GM12875 (cell line): ENCODE results near the gene ZNF740.

Source experiments
- H3K4me3 ChIP-seq: one replicate; pipeline ENCODE4 v1.5.1; 2011; ENCODE audit warnings: low read depth, low read length, control low read depth
- TF ChIP-seq, protein P1 (sequence below): IDR thresholded peaks from 2 replicates; pipeline ENCODE4 v1.5.1; 2011; ENCODE audit warnings: low read depth, mild to moderate bottlenecking, control low read depth, inconsistent platforms, low read length, moderate library complexity, borderline replicate concordance; ENCODE audit not compliant: insufficient read depth

The ZNF740 gene

DNA sequence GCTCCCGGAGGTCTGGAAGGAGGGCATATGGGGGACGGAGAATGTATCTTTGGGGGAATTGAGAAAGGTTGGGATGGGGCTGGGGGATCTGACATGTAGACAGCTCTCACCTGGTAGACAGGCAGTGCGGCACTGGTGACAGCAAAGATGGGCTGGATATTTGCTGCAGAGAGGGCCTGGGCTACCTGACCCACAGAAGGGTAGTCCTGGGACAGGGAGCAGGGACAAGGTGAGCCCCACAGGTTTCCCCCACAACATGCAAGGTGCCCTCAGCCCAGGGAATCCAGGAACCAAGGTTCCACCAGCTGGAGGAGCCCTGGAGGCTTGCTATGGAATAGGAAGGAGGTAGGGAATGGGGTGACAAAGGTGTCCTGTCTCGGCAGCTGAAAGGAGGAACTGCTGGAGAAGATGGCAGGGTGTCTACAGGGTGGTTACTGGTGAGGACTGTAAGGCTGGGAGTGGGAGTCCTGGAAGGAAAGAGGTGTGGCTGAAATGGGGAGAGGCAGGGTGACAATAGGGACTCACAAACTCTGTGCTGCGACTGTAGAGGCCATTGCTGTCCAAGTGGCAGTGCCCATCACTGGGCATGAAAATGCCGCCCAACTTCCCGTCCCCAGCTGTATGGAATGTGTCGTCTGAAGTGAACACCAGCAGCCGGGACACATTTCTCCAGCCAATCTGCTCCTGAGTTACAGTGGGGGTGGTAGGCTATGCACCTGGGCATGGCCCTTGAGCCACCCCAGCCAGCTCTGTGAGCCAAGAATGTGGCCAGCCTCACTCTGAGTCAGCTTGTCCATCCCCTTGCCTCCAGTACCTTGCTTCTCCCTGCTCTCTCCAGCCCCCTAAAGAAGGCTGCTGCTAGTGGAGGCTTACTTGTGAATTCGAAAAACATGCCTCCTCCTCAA lies 15.2 kb downstream of the ZNF740 start:
- H3K4me3 ChIP-seq, result no peak overlapping the region
- TF ChIP-seq, protein P1, sequence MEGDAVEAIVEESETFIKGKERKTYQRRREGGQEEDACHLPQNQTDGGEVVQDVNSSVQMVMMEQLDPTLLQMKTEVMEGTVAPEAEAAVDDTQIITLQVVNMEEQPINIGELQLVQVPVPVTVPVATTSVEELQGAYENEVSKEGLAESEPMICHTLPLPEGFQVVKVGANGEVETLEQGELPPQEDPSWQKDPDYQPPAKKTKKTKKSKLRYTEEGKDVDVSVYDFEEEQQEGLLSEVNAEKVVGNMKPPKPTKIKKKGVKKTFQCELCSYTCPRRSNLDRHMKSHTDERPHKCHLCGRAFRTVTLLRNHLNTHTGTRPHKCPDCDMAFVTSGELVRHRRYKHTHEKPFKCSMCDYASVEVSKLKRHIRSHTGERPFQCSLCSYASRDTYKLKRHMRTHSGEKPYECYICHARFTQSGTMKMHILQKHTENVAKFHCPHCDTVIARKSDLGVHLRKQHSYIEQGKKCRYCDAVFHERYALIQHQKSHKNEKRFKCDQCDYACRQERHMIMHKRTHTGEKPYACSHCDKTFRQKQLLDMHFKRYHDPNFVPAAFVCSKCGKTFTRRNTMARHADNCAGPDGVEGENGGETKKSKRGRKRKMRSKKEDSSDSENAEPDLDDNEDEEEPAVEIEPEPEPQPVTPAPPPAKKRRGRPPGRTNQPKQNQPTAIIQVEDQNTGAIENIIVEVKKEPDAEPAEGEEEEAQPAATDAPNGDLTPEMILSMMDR, result no peak

DNA sequence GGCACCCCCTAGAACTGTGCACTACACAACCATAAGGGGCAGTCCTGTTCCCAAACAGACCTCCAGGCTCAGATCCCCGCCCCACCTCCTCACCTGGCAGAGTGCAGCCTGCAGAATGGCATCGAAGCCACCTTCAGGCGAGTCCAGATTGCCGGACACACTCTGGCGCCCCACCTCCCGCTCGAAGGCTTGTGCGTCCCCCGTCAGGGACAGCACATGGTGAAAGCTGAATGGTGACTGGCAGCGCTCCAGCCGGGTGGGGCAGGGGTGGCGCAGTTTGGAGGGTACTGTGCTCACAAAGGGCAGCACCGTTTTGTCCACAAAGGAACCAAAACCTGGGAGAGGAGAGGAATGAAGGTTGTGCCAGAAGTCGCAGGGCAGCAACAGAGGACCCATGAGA lies 16.0 kb downstream of the ZNF740 start:
- TF ChIP-seq, protein P1, result no peak

DNA sequence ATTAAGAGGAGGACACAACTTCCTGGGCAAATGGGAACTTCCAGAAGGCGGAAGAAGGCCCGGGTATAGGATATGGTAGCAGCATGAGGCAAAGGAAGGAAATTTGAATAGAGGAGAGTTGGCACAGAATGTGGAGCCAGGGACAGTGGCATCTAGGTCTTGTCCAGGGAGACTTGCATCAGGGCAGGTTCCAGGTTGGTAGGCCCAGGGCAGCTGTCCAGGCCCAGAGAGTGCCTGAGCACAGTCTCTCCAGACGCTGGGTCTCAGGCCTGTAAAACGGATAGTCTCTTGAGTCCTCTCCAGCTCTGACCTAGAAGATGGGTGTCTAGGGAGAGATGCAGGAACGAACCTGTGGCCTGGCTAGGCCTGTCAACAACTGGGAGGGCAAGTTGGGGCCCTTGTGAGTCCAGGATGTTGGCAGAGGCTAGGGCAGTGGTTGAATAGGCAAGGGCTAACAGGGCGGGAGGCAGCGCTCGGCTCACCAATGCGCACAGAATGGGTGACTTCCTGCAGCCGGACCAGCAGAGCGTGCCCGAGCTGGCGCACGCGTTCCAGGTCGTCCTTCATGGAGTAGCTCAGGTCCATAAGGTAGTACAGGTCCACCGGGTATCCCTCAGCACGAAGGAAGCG lies 16.6 kb downstream of the ZNF740 start:
- TF ChIP-seq, protein P1, result no peak
- H3K4me3 ChIP-seq, result no peak overlapping the region

More for the DNA sequence above, 16.0 kb downstream of the ZNF740 start:
- H3K4me3 ChIP-seq, result no peak overlapping the region

DNA sequence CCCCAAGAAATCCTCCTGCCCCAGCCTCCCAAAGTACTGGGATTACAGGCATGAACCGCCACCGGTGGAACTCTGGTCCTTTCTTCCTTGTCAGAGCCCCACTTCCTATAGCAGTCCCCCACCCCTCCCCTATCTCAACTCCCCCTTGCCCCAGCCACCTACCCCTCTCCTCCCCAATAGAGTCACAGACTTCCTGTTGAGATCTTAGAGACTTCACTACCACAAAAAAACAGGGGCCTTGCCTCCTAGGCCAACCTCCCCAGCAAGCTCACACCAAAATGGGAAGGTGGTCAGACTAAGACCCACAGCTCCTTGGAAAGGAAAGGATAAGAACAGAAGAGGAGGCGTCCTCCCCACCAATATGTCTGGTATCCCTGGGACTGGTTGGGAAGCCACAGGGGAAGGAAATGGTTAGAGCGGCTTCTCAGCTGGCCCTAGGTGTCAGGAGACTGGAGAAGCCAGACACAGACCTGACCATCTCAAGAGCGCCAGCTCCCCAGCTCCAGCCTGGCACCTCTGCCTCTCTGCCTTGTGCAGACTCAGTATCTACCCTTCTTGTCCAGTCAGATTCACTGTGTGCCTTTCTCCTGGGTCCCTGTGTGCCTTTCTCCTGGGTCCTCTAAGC lies 18.1 kb downstream of the ZNF740 start:
- H3K4me3 ChIP-seq, result no peak overlapping the region
- TF ChIP-seq, protein P1, result no peak

DNA sequence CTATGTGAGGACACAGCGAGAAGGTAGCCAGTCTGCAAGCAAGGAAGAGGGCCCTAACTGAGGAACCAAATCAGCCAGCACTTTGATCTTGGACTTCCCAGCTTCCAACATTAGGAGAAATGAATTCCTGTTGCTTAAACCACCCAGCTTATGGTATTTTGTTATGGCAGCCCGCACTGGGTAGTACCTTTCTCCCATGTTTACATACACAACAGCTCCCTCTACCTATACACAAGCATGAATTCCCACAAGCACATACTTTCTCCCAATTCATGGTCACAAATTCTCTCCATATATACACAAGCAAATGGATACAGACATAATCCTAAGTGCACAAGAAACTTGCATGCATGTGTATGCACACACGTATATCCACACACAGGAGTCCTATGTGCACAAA lies 19.2 kb downstream of the ZNF740 start:
- H3K4me3 ChIP-seq, result no peak overlapping the region
- TF ChIP-seq, protein P1, result no peak

DNA sequence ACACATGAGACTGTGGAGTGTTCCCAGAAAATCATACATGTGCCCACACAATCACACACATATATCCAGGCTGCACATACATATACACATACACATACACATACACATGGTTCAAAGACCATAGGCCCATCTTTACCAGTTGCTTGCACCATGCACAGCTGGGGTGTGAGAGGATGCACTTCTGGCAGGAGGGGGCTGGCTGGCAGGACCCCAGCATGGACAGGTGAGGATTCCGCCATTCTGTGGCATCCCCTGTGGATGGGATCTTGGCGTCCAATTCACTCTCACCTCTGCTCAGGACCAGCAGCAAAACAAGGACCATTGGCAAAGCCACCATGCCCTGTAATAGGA lies 19.6 kb downstream of the ZNF740 start:
- H3K4me3 ChIP-seq, result no peak overlapping the region
- TF ChIP-seq, protein P1, result no peak
